Heart left ventricle (tissue), 16 donors: ENCODE results near the gene UACA. TPM values are rescaled to one million over a fixed set of nuclear protein-coding genes. Genes with fewer than 3 reads are reported as not detected.

Experiments used
- ATAC-seq, 4 donors: fragments of 200-7000 bp; cut with Tn5 transposase; one replicate each; pipeline ENCODE4 v1.9.1; 2020 to 2022; ENCODE audit warnings: moderate library complexity in 4 of 4, mild to moderate bottlenecking in 3 of 4, moderate number of reproducible peaks in 1 of 4
- DNase-seq, 5 donors: peaks; one replicate each; pipeline ENCODE4 v3.0.0-alpha.2; 2020
- H3K27ac ChIP-seq, 12 donors: fragments of 200-600 bp; sonication (generic) in 4 of 12; one replicate each; pipeline versions ENCODE4 v1.5.0 to v1.8.0; 2016 to 2022; ENCODE audit warnings: mild to moderate bottlenecking in 2 of 12
- H3K27me3 ChIP-seq, 9 donors: fragments of 200-600 bp; sonication (generic) in 2 of 9; one replicate each; pipeline versions ENCODE4 v1.5.1 to v1.8.0; 2016 to 2022; ENCODE audit warnings: mild to moderate bottlenecking in 3 of 9
- H3K36me3 ChIP-seq, 9 donors: fragments of 200-600 bp; sonication (generic) in 2 of 9; one replicate each; pipeline versions ENCODE4 v1.5.0 to v1.8.0; 2018 to 2022; ENCODE audit warnings: mild to moderate bottlenecking in 2 of 9
- H3K4me1 ChIP-seq, 12 donors: fragments of 200-600 bp; sonication (generic) in 4 of 12; one replicate each; pipeline versions ENCODE4 v1.5.0 to v1.8.0; 2016 to 2022; ENCODE audit warnings: mild to moderate bottlenecking in 3 of 12
- H3K4me3 ChIP-seq, 12 donors: fragments of 200-600 bp; sonication (generic) in 4 of 12; one replicate each; pipeline versions ENCODE4 v1.5.0 to v1.8.0; 2017 to 2022; ENCODE audit warnings: mild to moderate bottlenecking in 9 of 12, moderate library complexity in 4 of 12
- H3K9me3 ChIP-seq, 12 donors: fragments of 200-600 bp; sonication (generic) in 4 of 12; one replicate each; pipeline versions ENCODE4 v1.5.0 to v1.8.0; 2016 to 2022; ENCODE audit warnings: mild to moderate bottlenecking in 1 of 12
- CTCF ChIP-seq, 12 donors: fragments of 200-600 bp; sonication (generic) in 4 of 12; IDR thresholded peaks; one replicate each; pipeline versions ENCODE4 v1.5.0 to v1.8.0; 2018 to 2022; ENCODE audit warnings: antibody characterized with exemption in 12 of 12, mild to moderate bottlenecking in 5 of 12
- POLR2A ChIP-seq, 2 donors: fragments of 450-650 bp; IDR thresholded peaks; one replicate each; pipeline ENCODE4 v1.6.1; 2017; ENCODE audit warnings: antibody characterized with exemption in 2 of 2, mild to moderate bottlenecking in 2 of 2, moderate library complexity in 2 of 2
- WGBS, 4 donors: extraction: QIAGEN DNeasy Blood & Tissue Kit in 2 of 4; methylation state at CpG; one replicate each; pipeline versions ENCODE4 v1.1.5 to v1.1.7; 2013 to 2018; 5-methylcytosine and 5-hydroxymethylcytosine counted together
- intact Hi-C, 10 donors: fragments of 100-400 bp; cut with DNase I; formaldehyde crosslinking; loops; one replicate each; pipeline versions ENCODE4 v1.11.1 to v1.14.2; 2022
- polyA plus RNA-seq, 2 donors: library from polyadenylated mRNA; stranded (reverse); fragments of 200-250 nt; gene quantifications; one replicate each; pipeline ENCODE4 v1.2.3, GENCODE V29; 2013
- total RNA-seq, 9 donors: library from RNA; depleted of rRNA in 2 of 9; stranded (reverse); fragments of >200 nt in 2 of 9; fragmentation: NEBNext Ultra II Directional in 3 of 9; extraction: Animal tissue kit (Norgen Biotek cat#: 25700) in 3 of 9; gene quantifications; one replicate each; pipeline versions ENCODE4 v1.1.0 to v1.2.4, GENCODE V29; 2016 to 2023
- donor health status: ischemic (EF 13 %, LVEDD 7.1; RV severe dilation, severe dysfunction).
- donor health status: healthy with polysubstance abuse.
- donor health status: DM: no; HTN: yes; CAD: no.
- donor health status: DM: no; HTN: no; CAD: no.
- donor health status: ischemic (EF 25% LVEDD 6.9; RV normal size, moderate dysfunction).
- donor health status: ischemic (EF 25% LVEDD 5.7; RV mildly dilated, moderate dysfunction).
- donor health status: healthy.
- donor health status: DM: yes; HTN: yes; CAD: no.
- donor health status: ischemic (EF 35%, LVEDD 5.7; RV mildly dilated, moderate dysfunction).
- donor health status: nonischemic (EF 11% LVEDD 7.7; RV severe dilation, severe dysfunction).
- donor health status: DM: yes; HTN: yes; CAD: no.
- donor health status: PGD.
- donor health status: ischemic (EF 29% LVEDD 5.4; RV normal size, mild dysfunction).
- donor health status: nonischemic (EF 23%, LVEDD 6.1; RV moderate dilation, normal function).

Gene UACA
- total and polyA plus RNA-seq, 11 donors, result 10.7 to 57.1 (median 49.0) TPM

- ATAC-seq, result no peak
- no peak for DNase-seq
- H3K9me3 ChIP-seq, result no peaks in the 10 kb centered on the region
- H3K4me3 ChIP-seq, result no peak overlapping the region
- H3K27me3 ChIP-seq, result no peaks in the 10 kb centered on the region
- intact Hi-C loops, result loop anchor here (1.0 to 10.0 kb wide), 9 partner anchors 45 to 197 kb away; partner anchors contain the start of gene UACA (in 2 of the 10)
- H3K4me1 ChIP-seq, result peaks cover 0 to 28% (median 4%) of the 10 kb centered on the region in 12 donors
- H3K27ac ChIP-seq, result peak overlapping the region in 2 of 12 donors; percentile 4 to 7
- H3K36me3 ChIP-seq, result peaks cover 0 to 85% (median 40%) of the 10 kb centered on the region in 9 donors
- TF ChIP-seq POLR2A (IDR thresholded peaks at IDR 0.05), result no peak
- no peak for TF ChIP-seq CTCF (IDR thresholded peaks at IDR 0.05)
Observed at GRCh38 chr15:70679919-70680231, 83.5 kb downstream of the UACA start.

- Histone ChIP-seq H3K4me3 (no peak overlapping the region), H3K36me3 (peaks cover 0 to 94% (median 52%) of the 10 kb centered on the region in 9 donors), H3K27ac (no peak overlapping the region), H3K9me3 (no peaks in the 10 kb centered on the region), H3K27me3 (no peaks in the 10 kb centered on the region), H3K4me1 (peaks cover 0 to 39% (median 11%) of the 10 kb centered on the region in 12 donors)
- ATAC-seq, result no peak
- TF ChIP-seq CTCF (IDR thresholded peaks at IDR 0.05) (no peak), POLR2A (IDR thresholded peaks at IDR 0.05) (no peak)
- intact Hi-C loops, result loop anchor here in 9 of 10 donors (10.0 kb wide), 2 partner anchors 53 to 203 kb away; no protein-coding TSS in a partner anchor
- DNase-seq, result no peak
Observed at GRCh38 chr15:70672081-70672480, 91.3 kb downstream of the UACA start.

- no peak overlapping the region for H3K4me3 ChIP-seq
- no peak for DNase-seq
- TF ChIP-seq POLR2A (IDR thresholded peaks at IDR 0.05), result no peak
- TF ChIP-seq CTCF (IDR thresholded peaks at IDR 0.05), result peak in 4 of 12 donors; percentile 22 to 33 (median 28)
- H3K4me1 ChIP-seq, result peaks cover 0 to 43% (median 14%) of the 10 kb centered on the region in 12 donors
- intact Hi-C loops, result loop anchor here in 9 of 10 donors (10.0 kb wide), 2 partner anchors 54 to 204 kb away; no protein-coding TSS in a partner anchor
- H3K36me3 ChIP-seq, result peaks cover 0 to 94% (median 48%) of the 10 kb centered on the region in 9 donors
- WGBS, 4 donors, result 96 to 99% (median 98%) methylated on average over 1 of the region's 1 CpG
- no peaks in the 10 kb centered on the region for H3K27me3 ChIP-seq
- ATAC-seq, result no peak
- H3K27ac ChIP-seq, result peak overlapping the region in 1 of 12 donors; percentile 62
- H3K9me3 ChIP-seq, result no peaks in the 10 kb centered on the region
Observed at GRCh38 chr15:70670680-70671079, 92.7 kb downstream of the UACA start.

GRCh38 chr15:70669966-70670658 lies 93.2 kb downstream of the UACA start:
- DNase-seq (peak in 4 of 5 donors; percentile 50 to 75 (median 62)), ATAC-seq (peak; percentile 66 to 87 (median 78))
- Histone ChIP-seq H3K27me3 (no peaks in the 10 kb centered on the region), H3K4me3 (no peak overlapping the region), H3K27ac (peak overlapping the region in 5 of 12 donors; percentile 8 to 62 (median 34)), H3K4me1 (peaks cover 0 to 47% (median 14%) of the 10 kb centered on the region in 12 donors), H3K36me3 (peaks cover 0 to 92% (median 43%) of the 10 kb centered on the region in 9 donors), H3K9me3 (no peaks in the 10 kb centered on the region)
- 33 to 35% (median 35%) methylated on average over 8 of the region's 8 CpGs for WGBS, 4 donors
- intact Hi-C loops, result loop anchor here in 9 of 10 donors (10.0 kb wide), 2 partner anchors 55 to 205 kb away; no protein-coding TSS in a partner anchor
- TF ChIP-seq CTCF (IDR thresholded peaks at IDR 0.05) (no peak), POLR2A (IDR thresholded peaks at IDR 0.05) (no peak)
